Spleen (tissue), 7 donors: ENCODE measurements around the gene ACSS3.

Experiments
- POLR2A ChIP-seq, 3 donors: fragments of 450-650 bp; IDR thresholded peaks; one replicate each; pipeline ENCODE4 v1.5.1; 2017; ENCODE audit warnings: antibody characterized with exemption in 3 of 3, mild to moderate bottlenecking in 1 of 3
- POLR2AphosphoS5 ChIP-seq, 3 donors: sonication (generic); formaldehyde crosslinking; IDR thresholded peaks; one replicate each; pipeline ENCODE4 v1.5.1; 2017; ENCODE audit warnings: antibody characterized with exemption in 3 of 3
- TF ChIP-seq, protein P1 (sequence below), 11 experiments: fragments of 200-600 bp in 7 of 11; fragments of 450-650 bp in 4 of 11; sonication (generic) in 4 of 11; IDR thresholded peaks in 8 of 11; conservative IDR thresholded peaks in 3 of 11; 1 replicate in 7 of 11; 2 replicates in 4 of 11; pipeline versions ENCODE4 v1.4.0 to v1.8.0; 2016 to 2021; ENCODE audit warnings: antibody characterized with exemption in 11 of 11, inconsistent platforms in 4 of 11, mild to moderate bottlenecking in 1 of 11
- donor health status: DM: no; HTN: no; CAD: no; lungs with moderate emphysema.
- donor health status: DM: no; HTN: no; CAD: no.
- donor health status: DM: no; HTN: no; CAD: no.

DNA sequence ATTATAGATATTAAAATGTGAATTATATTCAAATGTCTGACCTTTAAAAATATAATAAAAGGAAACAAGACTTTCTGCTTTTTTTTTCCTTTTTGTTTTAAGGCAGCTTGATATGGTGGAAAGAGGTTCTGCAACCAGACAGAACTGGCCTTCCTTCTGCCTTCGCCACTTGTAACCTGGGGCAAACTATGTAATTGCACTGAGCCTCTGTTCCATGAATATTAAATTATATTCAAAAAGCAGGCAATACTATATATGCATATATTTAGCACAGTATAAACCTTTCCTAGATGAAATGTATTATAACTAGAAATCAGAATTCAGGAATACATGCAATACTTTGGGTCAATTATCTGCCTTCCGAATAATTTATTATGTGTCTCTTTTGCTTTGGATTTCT lies 59.9 kb downstream of the ACSS3 start:
- TF ChIP-seq, protein P1, sequence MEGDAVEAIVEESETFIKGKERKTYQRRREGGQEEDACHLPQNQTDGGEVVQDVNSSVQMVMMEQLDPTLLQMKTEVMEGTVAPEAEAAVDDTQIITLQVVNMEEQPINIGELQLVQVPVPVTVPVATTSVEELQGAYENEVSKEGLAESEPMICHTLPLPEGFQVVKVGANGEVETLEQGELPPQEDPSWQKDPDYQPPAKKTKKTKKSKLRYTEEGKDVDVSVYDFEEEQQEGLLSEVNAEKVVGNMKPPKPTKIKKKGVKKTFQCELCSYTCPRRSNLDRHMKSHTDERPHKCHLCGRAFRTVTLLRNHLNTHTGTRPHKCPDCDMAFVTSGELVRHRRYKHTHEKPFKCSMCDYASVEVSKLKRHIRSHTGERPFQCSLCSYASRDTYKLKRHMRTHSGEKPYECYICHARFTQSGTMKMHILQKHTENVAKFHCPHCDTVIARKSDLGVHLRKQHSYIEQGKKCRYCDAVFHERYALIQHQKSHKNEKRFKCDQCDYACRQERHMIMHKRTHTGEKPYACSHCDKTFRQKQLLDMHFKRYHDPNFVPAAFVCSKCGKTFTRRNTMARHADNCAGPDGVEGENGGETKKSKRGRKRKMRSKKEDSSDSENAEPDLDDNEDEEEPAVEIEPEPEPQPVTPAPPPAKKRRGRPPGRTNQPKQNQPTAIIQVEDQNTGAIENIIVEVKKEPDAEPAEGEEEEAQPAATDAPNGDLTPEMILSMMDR (IDR thresholded peaks at IDR 0.05 in 8 of 11, conservative IDR thresholded peaks at IDR 0.05 in 3 of 11): no peak
- TF ChIP-seq POLR2A (IDR thresholded peaks at IDR 0.05) (no peak), POLR2AphosphoS5 (IDR thresholded peaks at IDR 0.05) (no peak)
